IMR-90 (cell line): Measurements from ENCODE around the gene XPC. TPM values are rescaled to one million over a fixed set of nuclear protein-coding genes. Genes with fewer than 3 reads are reported as not detected.

Source experiments
- ATAC-seq: fragments of 200-7000 bp; cut with Tn5 transposase; 2 replicates; pipeline ENCODE4 v1.9.1; 2020; ENCODE audit warnings: low read depth, mild to moderate bottlenecking, moderate library complexity
- BruUV-seq: library from RNA; stranded (reverse); fragments of 400-500 nt; replicated peaks from 2 replicates; lab custom pipeline; 2021; lab: Mats Ljungman, UMichigan
- CTCF ChIA-PET: fragments of 300-600 bp; formaldehyde crosslinking; extraction: SDS; loops from one replicate; lab custom pipeline; 2021; ENCODE audit warnings: antibody characterized with exemption; lab: Yijun Ruan, JAX
- POLR2A ChIA-PET: fragments of 300-600 bp; sonication (Branson Sonifier 250); formaldehyde crosslinking; loops from one replicate; lab custom pipeline; 2022; ENCODE audit warnings: antibody characterized with exemption; ENCODE audit not compliant: unreplicated experiment; lab: Charles Lee
- DNase-seq: peaks from one replicate; pipeline ENCODE4 v3.0.0; 2013
- H2AFZ ChIP-seq: replicated peaks from 2 replicates; pipeline ENCODE3; 2013; ENCODE audit warnings: low read length, mild to moderate bottlenecking; ENCODE audit not compliant: poor library complexity
- H2AK5ac ChIP-seq: 2 replicates; pipeline ENCODE4 v1.6.1; 2013; ENCODE audit warnings: low read depth, low read length, inconsistent platforms
- H2AK9ac ChIP-seq: replicated peaks from 2 replicates; pipeline ENCODE3; 2013; ENCODE audit warnings: mild to moderate bottlenecking, low read depth, low read length, moderate library complexity; ENCODE audit not compliant: poor library complexity
- H2BK120ac ChIP-seq: 2 replicates; pipeline ENCODE4 v1.6.1; 2013; ENCODE audit warnings: low read depth, low read length, inconsistent platforms
- H2BK15ac ChIP-seq: 3 replicates; pipeline ENCODE4 v1.6.1; 2013; ENCODE audit warnings: low read depth, low read length, inconsistent platforms
- H2BK20ac ChIP-seq: 2 replicates; pipeline ENCODE4 v1.6.1; 2013; ENCODE audit warnings: low read depth, mild to moderate bottlenecking, inconsistent platforms, low read length, moderate library complexity
- H2BK5ac ChIP-seq: 2 replicates; pipeline ENCODE4 v1.6.1; 2013; ENCODE audit warnings: mild to moderate bottlenecking, low read depth, low read length, inconsistent platforms; ENCODE audit not compliant: poor library complexity, severe bottlenecking
- H3K14ac ChIP-seq: replicated peaks from 2 replicates; pipeline ENCODE4 v1.6.1; 2013; ENCODE audit warnings: low read depth, low read length, inconsistent platforms
- H3K18ac ChIP-seq: 2 replicates; pipeline ENCODE4 v1.6.1; 2013; ENCODE audit warnings: low read depth, low read length, control low read depth
- H3K23ac ChIP-seq: 2 replicates; pipeline ENCODE4 v1.6.1; 2013; ENCODE audit warnings: low read depth, low read length, inconsistent platforms
- H3K27ac ChIP-seq: 2 replicates; pipeline ENCODE4 v1.5.1; 2013; ENCODE audit warnings: mild to moderate bottlenecking, control low read depth, low read length; ENCODE audit not compliant: insufficient read depth
- H3K27me3 ChIP-seq: 2 replicates; pipeline ENCODE4 v1.6.1; 2013; ENCODE audit warnings: low read length; ENCODE audit not compliant: control insufficient read depth, insufficient read depth
- H3K36me3 ChIP-seq: 2 replicates; pipeline ENCODE4 v1.6.1; 2013; ENCODE audit warnings: low read length, mixed read lengths; ENCODE audit not compliant: control insufficient read depth, insufficient read depth
- H3K4ac ChIP-seq: 2 replicates; pipeline ENCODE4 v1.6.1; 2013; ENCODE audit warnings: low read depth, low read length, inconsistent platforms
- H3K4me1 ChIP-seq: 2 replicates; pipeline ENCODE4 v1.6.1; 2013; ENCODE audit warnings: low read length, mixed read lengths; ENCODE audit not compliant: control insufficient read depth, insufficient read depth
- H3K4me2 ChIP-seq: 2 replicates; pipeline ENCODE4 v1.6.1; 2013; ENCODE audit warnings: low read depth, mild to moderate bottlenecking, control low read depth, low read length, moderate library complexity
- H3K4me3 ChIP-seq: 2 replicates; pipeline ENCODE4 v1.5.1; 2013; ENCODE audit warnings: low read depth, mild to moderate bottlenecking, control low read depth, low read length, moderate library complexity; ENCODE audit not compliant: insufficient read depth
- H3K56ac ChIP-seq: 2 replicates; pipeline ENCODE4 v1.6.1; 2013; ENCODE audit warnings: low read length, inconsistent platforms; ENCODE audit not compliant: insufficient read depth; ENCODE audit errors: extremely low read depth
- H3K79me1 ChIP-seq, 2 experiments: 2 replicates each; pipeline ENCODE4 v1.6.1; 2013; ENCODE audit warnings: low read length in 2 of 2, inconsistent platforms in 1 of 2, low read depth in 1 of 2
- H3K9ac ChIP-seq: 2 replicates; pipeline ENCODE4 v1.6.1; 2013; ENCODE audit warnings: low read depth, low read length, control low read depth
- H3K9me1 ChIP-seq: 2 replicates; pipeline ENCODE4 v1.6.1; 2013; ENCODE audit warnings: low read length, inconsistent platforms; ENCODE audit not compliant: insufficient read depth
- H3K9me3 ChIP-seq: 2 replicates; pipeline ENCODE4 v1.6.1; 2013; ENCODE audit warnings: low read length; ENCODE audit not compliant: control insufficient read depth, insufficient read depth
- H4K20me1 ChIP-seq: 2 replicates; pipeline ENCODE4 v1.6.1; 2013; ENCODE audit warnings: low read length, inconsistent platforms; ENCODE audit not compliant: insufficient read depth
- H4K5ac ChIP-seq: 2 replicates; pipeline ENCODE4 v1.6.1; 2013; ENCODE audit warnings: mild to moderate bottlenecking, low read depth, low read length, control low read depth
- H4K8ac ChIP-seq, 2 experiments: 2 replicates each; pipeline ENCODE4 v1.6.1; 2013; ENCODE audit warnings: low read depth in 2 of 2, low read length in 2 of 2, control low read depth in 1 of 2, inconsistent platforms in 1 of 2
- H4K91ac ChIP-seq: 2 replicates; pipeline ENCODE4 v1.6.1; 2013; ENCODE audit warnings: low read depth, low read length, inconsistent platforms; ENCODE audit not compliant: insufficient read depth
- BHLHE40 ChIP-seq: fragments of 150-350 bp; IDR thresholded peaks from 2 replicates; pipeline ENCODE4 v1.6.1; 2016; ENCODE audit warnings: mild to moderate bottlenecking, low read depth, low read length
- CEBPB ChIP-seq: IDR thresholded peaks from 2 replicates; pipeline ENCODE4 v1.6.1; 2012; ENCODE audit warnings: low read depth, low read length, improper control_type of control experiment
- CHD1 ChIP-seq: IDR thresholded peaks from 2 replicates; pipeline ENCODE4 v1.6.1; 2012; ENCODE audit warnings: low read depth, low read length, improper control_type of control experiment
- ELK1 ChIP-seq: fragments of 150-350 bp; IDR thresholded peaks from 2 replicates; pipeline ENCODE4 v1.6.1; 2016; ENCODE audit warnings: low read depth, mild to moderate bottlenecking, low read length, moderate library complexity, borderline replicate concordance
- FOS ChIP-seq: fragments of 150-350 bp; IDR thresholded peaks from 2 replicates; pipeline ENCODE4 v1.6.1; 2016; ENCODE audit warnings: low read depth, low read length
- MAFK ChIP-seq: IDR thresholded peaks from 2 replicates; pipeline ENCODE4 v1.6.1; 2012; ENCODE audit warnings: low read depth, low read length, improper control_type of control experiment
- MAZ ChIP-seq: IDR thresholded peaks from 2 replicates; pipeline ENCODE4 v1.6.1; 2012; ENCODE audit warnings: low read depth, mild to moderate bottlenecking, low read length, improper control_type of control experiment, moderate library complexity, borderline replicate concordance
- NFE2L2 ChIP-seq: fragments of 150-350 bp; IDR thresholded peaks from 2 replicates; pipeline ENCODE4 v1.6.1; 2016; ENCODE audit warnings: low read depth, mild to moderate bottlenecking, low read length
- POLR2A ChIP-seq: IDR thresholded peaks from 2 replicates; pipeline ENCODE4 v1.6.1; 2012; ENCODE audit warnings: mild to moderate bottlenecking, low read depth, low read length
- RAD21 ChIP-seq: IDR thresholded peaks from 2 replicates; pipeline ENCODE4 v1.6.1; 2012; ENCODE audit warnings: low read length, improper control_type of control experiment
- RCOR1 ChIP-seq: IDR thresholded peaks from 2 replicates; pipeline ENCODE4 v1.6.1; 2012; ENCODE audit warnings: mild to moderate bottlenecking, low read length, improper control_type of control experiment; ENCODE audit not compliant: insufficient replicate concordance
- RFX5 ChIP-seq: IDR thresholded peaks from 2 replicates; pipeline ENCODE4 v1.8.0; 2012; ENCODE audit warnings: low read depth, mild to moderate bottlenecking, low read length, moderate library complexity
- SMC3 ChIP-seq: fragments of 150-350 bp; IDR thresholded peaks from 2 replicates; pipeline ENCODE4 v1.6.1; 2016; ENCODE audit warnings: low read depth, mild to moderate bottlenecking, antibody characterized with exemption, low read length, moderate library complexity
- USF2 ChIP-seq: fragments of 150-350 bp; IDR thresholded peaks from 2 replicates; pipeline ENCODE4 v1.6.1; 2017; ENCODE audit warnings: mild to moderate bottlenecking, antibody characterized with exemption, low read length, low read depth
- WGBS, 2 experiments: methylation state at CpG; one replicate each; pipeline versions ENCODE4 v1.1.5 to v1.1.7; 2013; ENCODE audit warnings: missing lambda C conversion rate in 2 of 2; ENCODE audit not compliant: insufficient read length in 1 of 2; ENCODE audit errors: extremely low coverage in 2 of 2; 5-methylcytosine and 5-hydroxymethylcytosine counted together
- dilution Hi-C: fragments of 300-500 bp; cut with HindIII; formaldehyde crosslinking; loops from one replicate; pipeline ENCODE4 v1.14.3; 2018; ENCODE audit warnings: low sequenced_read_pairs; ENCODE audit not compliant: unreplicated experiment
- in situ Hi-C: fragments of 300-500 bp; cut with MboI; formaldehyde crosslinking; loops from 3 replicates; pipeline ENCODE4 v1.14.3; 2019; ENCODE audit warnings: low sequenced_read_pairs, inconsistent platforms, mixed read lengths
- intact Hi-C: fragments of 100-400 bp; cut with micrococcal nuclease; formaldehyde crosslinking; loops from 2 replicates; pipeline ENCODE4 v1.10.0; 2022
- polyA plus RNA-seq, 3 experiments: library from polyadenylated mRNA; depleted of rRNA; stranded (reverse); fragments of >200 nt; gene quantifications; 2 replicates each; pipeline ENCODE4 v1.2.3, GENCODE V29; 2012; ENCODE audit warnings: low replicate concordance in 1 of 3
- total RNA-seq: library from RNA; depleted of rRNA; stranded (reverse); fragments of >200 nt; gene quantifications from 2 replicates; pipeline ENCODE4 v1.2.3, GENCODE V29; 2012

Gene XPC
- total and polyA plus RNA-seq, 2 of the 4 experiments (the other 2 are of a cell fraction): 30.9 to 48.8 TPM

GRCh38 chr3:14220933-14221332 is 42.5 kb upstream of the XPC start:
- no peaks in the 10 kb centered on the region for H3K79me1 ChIP-seq
- no peak overlapping the region for H3K23ac ChIP-seq
- no peak overlapping the region for H2AK5ac ChIP-seq
- no peak overlapping the region for H2AK9ac ChIP-seq
- intact Hi-C loops: no loop called here
- H4K5ac ChIP-seq: no peak overlapping the region
- H3K4me2 ChIP-seq: no peak overlapping the region
- no TSS peak for BruUV-seq
- TF ChIP-seq CEBPB (no peak), MAFK (no peak), FOS (no peak), RCOR1 (no peak), RAD21 (no peak), POLR2A (no peak), USF2 (no peak), RFX5 (no peak), ELK1 (no peak), NFE2L2 (no peak), MAZ (no peak), SMC3 (no peak), BHLHE40 (no peak), CHD1 (no peak)
- H3K9ac ChIP-seq: no peak overlapping the region
- no peaks in the 10 kb centered on the region for H3K9me3 ChIP-seq
- no peaks in the 10 kb centered on the region for H3K36me3 ChIP-seq
- no peak overlapping the region for H4K91ac ChIP-seq
- no peak overlapping the region for H3K14ac ChIP-seq
- H2BK20ac ChIP-seq: no peak overlapping the region
- DNase-seq (no peak), ATAC-seq (no peak)
- no peaks in the 10 kb centered on the region for H4K20me1 ChIP-seq
- no peak overlapping the region for H2AFZ ChIP-seq
- H3K27me3 ChIP-seq: no peaks in the 10 kb centered on the region
- CTCF ChIA-PET: no interaction called here
- peaks cover 10% of the 10 kb centered on the region for H3K9me1 ChIP-seq
- H4K8ac ChIP-seq: no peak overlapping the region
- no CpG with 5 or more reads among the region's 1 CpG for WGBS, 2 experiments
- H3K18ac ChIP-seq: no peak overlapping the region
- H2BK5ac ChIP-seq: no peak overlapping the region
- H2BK120ac ChIP-seq: no peak overlapping the region
- no peak overlapping the region for H3K56ac ChIP-seq
- H2BK15ac ChIP-seq: no peak overlapping the region
- no peak overlapping the region for H3K27ac ChIP-seq
- H3K4me1 ChIP-seq: peaks cover 21% of the 10 kb centered on the region
- dilution Hi-C loops: no loop called here
- no peak overlapping the region for H3K4me3 ChIP-seq
- H3K4ac ChIP-seq: no peak overlapping the region
- in situ Hi-C loops: no loop called here
- POLR2A ChIA-PET: no interaction called here
